ENCODE measurements around the gene BCKDK. TPM values are rescaled to one million over a fixed set of nuclear protein-coding genes. Genes with fewer than 3 reads are reported as not detected.
A peak's percentile ranks its signal among the peaks of the same experiment; 100 is the strongest.

The BCKDK gene
- total and polyA plus RNA-seq, 2 of the 13 experiments (the other 11 are each of a cell fraction or from before 2014, with no cell fraction given) = 24.9 to 42.6 TPM

DNA sequence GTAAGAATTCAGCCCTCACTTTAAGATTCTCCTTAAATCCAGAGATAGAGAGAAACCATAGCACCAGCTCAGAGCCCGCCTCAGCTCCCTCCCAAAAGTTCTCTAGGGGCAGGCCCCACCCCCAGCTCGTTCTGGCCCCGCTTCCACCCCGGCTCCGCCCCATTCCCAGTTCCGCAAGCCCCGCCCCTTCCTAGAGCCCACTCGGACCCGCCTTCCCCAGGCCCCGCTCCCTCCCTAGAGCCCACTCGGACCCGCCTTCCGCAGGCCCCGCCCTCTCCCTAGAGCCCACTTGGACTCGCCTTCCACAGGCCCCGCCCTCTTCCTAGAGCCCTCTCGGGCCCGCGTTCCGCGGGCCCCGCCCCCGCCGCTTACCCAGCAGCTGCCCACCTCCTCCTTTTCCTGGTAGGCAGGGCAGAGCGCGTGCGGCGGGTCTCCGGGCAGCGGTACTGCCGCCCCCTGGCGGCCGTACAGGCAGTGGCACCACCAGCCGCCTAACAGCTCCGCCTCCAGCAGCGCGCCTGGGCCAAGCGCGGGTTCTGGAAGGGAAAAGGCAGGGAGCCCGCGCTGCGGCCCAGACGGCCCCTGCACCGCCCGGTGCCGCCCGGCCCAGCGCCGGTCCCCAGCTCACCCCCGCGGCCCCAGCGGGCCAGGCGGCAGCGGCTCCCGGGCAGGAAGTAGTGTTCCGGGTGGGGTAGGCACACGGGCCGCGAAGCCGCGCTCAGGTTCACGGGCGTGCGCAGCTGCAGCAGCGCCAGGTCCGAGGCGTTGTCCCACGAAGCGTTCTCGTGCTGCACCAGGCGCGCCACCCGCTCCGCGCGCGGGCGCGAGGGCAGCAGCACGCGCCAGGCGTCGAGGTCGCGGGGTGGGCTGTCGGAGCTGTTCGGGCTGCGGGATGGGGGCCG is 34.2 kb downstream of the BCKDK start (continued):
- TF ChIP-seq, protein P1, sequence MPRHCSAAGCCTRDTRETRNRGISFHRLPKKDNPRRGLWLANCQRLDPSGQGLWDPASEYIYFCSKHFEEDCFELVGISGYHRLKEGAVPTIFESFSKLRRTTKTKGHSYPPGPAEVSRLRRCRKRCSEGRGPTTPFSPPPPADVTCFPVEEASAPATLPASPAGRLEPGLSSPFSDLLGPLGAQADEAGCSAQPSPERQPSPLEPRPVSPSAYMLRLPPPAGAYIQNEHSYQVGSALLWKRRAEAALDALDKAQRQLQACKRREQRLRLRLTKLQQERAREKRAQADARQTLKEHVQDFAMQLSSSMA (CRISPR knock-in tag; IDR thresholded peaks at IDR 0.05) = peak; percentile 80
- TF ChIP-seq HNRNPK (IDR thresholded peaks at IDR 0.05; ENCODE audit: low read depth, low read length, poor library complexity, severe bottlenecking) = peak; percentile 92
- TF ChIP-seq SOX5 (CRISPR knock-in tag; IDR thresholded peaks at IDR 0.05; ENCODE audit: borderline replicate concordance) = peak; percentile 57; the same call in 1 of the 2 replicates
- TF ChIP-seq, protein P2, sequence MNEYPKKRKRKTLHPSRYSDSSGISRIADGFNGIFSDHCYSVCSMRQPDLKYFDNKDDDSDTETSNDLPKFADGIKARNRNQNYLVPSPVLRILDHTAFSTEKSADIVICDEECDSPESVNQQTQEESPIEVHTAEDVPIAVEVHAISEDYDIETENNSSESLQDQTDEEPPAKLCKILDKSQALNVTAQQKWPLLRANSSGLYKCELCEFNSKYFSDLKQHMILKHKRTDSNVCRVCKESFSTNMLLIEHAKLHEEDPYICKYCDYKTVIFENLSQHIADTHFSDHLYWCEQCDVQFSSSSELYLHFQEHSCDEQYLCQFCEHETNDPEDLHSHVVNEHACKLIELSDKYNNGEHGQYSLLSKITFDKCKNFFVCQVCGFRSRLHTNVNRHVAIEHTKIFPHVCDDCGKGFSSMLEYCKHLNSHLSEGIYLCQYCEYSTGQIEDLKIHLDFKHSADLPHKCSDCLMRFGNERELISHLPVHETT (CRISPR knock-in tag; conservative IDR thresholded peaks at IDR 0.05) = 0 out of 2 replicates have a peak, but pooled peaks have one; percentile 78
- TF ChIP-seq THAP11 (CRISPR knock-in tag; IDR thresholded peaks at IDR 0.05) = peak; percentile 89
- TF ChIP-seq MYC (CRISPR knock-in tag; IDR thresholded peaks at IDR 0.05; ENCODE audit: borderline replicate concordance) = peak; percentile 97
- TF ChIP-seq YY1 (IDR thresholded peaks at IDR 0.05; ENCODE audit: insufficient read depth, insufficient replicate concordance, low read depth, low read length) = peak; percentile 86
- TF ChIP-seq EED (CRISPR knock-in tag; IDR thresholded peaks at IDR 0.05) = 0 out of 2 replicates have a peak, but pooled peaks have one; percentile 28
- 0 out of 2 replicates have a peak, but pooled peaks have one; percentile 80 for TF ChIP-seq ZNF33B (CRISPR knock-in tag; IDR thresholded peaks at IDR 0.05)
- peak; percentile 97 for TF ChIP-seq XRCC5 (optimal IDR thresholded peaks at IDR 0.05; ENCODE audit: low read length)
- TF ChIP-seq, protein P3, sequence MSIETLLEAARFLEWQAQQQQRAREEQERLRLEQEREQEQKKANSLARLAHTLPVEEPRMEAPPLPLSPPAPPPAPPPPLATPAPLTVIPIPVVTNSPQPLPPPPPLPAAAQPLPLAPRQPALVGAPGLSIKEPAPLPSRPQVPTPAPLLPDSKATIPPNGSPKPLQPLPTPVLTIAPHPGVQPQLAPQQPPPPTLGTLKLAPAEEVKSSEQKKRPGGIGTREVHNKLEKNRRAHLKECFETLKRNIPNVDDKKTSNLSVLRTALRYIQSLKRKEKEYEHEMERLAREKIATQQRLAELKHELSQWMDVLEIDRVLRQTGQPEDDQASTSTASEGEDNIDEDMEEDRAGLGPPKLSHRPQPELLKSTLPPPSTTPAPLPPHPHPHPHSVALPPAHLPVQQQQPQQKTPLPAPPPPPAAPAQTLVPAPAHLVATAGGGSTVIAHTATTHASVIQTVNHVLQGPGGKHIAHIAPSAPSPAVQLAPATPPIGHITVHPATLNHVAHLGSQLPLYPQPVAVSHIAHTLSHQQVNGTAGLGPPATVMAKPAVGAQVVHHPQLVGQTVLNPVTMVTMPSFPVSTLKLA (IDR thresholded peaks at IDR 0.05) = peak; percentile 79
- TF ChIP-seq ZNF878 (CRISPR knock-in tag; IDR thresholded peaks at IDR 0.05) = peak; percentile 51; the same call in 1 of the 2 replicates
- peak; percentile 89 for TF ChIP-seq BCL6 (CRISPR knock-in tag; IDR thresholded peaks at IDR 0.05)
- TF ChIP-seq NR3C1 (CRISPR knock-in tag; IDR thresholded peaks at IDR 0.05) = no peak
- TF ChIP-seq ZNF749 (CRISPR knock-in tag; IDR thresholded peaks at IDR 0.05; ENCODE audit: borderline replicate concordance) = peak; percentile 8; the same call in 1 of the 2 replicates
- TF ChIP-seq RBAK (CRISPR knock-in tag; IDR thresholded peaks at IDR 0.05) = peak; percentile 32; the same call in 1 of the 2 replicates
- peak; percentile 82; the same call in 1 of the 2 replicates for TF ChIP-seq ZNF431 (CRISPR knock-in tag; IDR thresholded peaks at IDR 0.05; ENCODE audit: borderline replicate concordance, low read depth)
- peak; percentile 56; the same call in 1 of the 2 replicates for TF ChIP-seq HOXA5 (CRISPR knock-in tag; IDR thresholded peaks at IDR 0.05)
- TF ChIP-seq, protein P4, sequence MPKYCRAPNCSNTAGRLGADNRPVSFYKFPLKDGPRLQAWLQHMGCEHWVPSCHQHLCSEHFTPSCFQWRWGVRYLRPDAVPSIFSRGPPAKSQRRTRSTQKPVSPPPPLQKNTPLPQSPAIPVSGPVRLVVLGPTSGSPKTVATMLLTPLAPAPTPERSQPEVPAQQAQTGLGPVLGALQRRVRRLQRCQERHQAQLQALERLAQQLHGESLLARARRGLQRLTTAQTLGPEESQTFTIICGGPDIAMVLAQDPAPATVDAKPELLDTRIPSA (CRISPR knock-in tag; IDR thresholded peaks at IDR 0.05; ENCODE audit: borderline replicate concordance) = no peak
- TF ChIP-seq GTF3A (CRISPR knock-in tag; conservative IDR thresholded peaks at IDR 0.05) = peak; percentile 69; the same call in 1 of the 2 replicates
- TF ChIP-seq, protein P5, sequence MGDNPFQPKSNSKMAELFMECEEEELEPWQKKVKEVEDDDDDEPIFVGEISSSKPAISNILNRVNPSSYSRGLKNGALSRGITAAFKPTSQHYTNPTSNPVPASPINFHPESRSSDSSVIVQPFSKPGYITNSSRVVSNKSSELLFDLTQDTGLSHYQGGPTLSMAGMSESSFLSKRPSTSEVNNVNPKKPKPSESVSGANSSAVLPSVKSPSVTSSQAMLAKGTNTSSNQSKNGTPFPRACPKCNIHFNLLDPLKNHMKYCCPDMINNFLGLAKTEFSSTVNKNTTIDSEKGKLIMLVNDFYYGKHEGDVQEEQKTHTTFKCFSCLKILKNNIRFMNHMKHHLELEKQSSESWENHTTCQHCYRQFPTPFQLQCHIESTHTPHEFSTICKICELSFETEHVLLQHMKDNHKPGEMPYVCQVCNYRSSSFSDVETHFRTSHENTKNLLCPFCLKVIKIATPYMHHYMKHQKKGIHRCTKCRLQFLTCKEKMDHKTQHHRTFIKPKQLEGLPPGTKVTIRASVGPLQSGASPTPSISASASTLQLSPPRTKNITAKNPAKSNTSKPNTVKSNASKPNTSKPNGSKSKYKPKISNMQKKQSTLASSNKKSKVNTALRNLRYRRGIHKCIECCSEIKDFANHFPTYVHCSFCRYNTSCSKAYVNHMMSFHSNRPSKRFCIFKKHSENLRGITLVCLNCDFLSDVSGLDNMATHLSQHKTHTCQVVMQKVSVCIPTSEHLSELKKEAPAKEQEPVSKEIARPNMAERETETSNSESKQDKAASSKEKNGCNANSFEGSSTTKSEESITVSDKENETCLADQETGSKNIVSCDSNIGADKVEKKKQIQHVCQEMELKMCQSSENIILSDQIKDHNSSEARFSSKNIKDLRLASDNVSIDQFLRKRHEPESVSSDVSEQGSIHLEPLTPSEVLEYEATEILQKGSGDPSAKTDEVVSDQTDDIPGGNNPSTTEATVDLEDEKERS (CRISPR knock-in tag; IDR thresholded peaks at IDR 0.05) = peak; percentile 84; the same call in 1 of the 2 replicates
